GM21367 (cell line): ENCODE data around the gene SPDYE17.
"Not testable (repeated sequence)": the region's sequence is repeated elsewhere in the genome, so short reads cannot be mapped to it uniquely, and the experiment has no call there.

ENCODE experiments used
- ATAC-seq: cut with Tn5 transposase; IDR thresholded peaks from one replicate; pipeline ENCODE4 v1.9.1; 2021; ENCODE audit not compliant: unreplicated experiment

Gene SPDYE17

GRCh38 chr7:77032261-77032660, at the start of gene SPDYE17:
Gene SPDYE17, minus strand, starts transcription at chr7:77032361. Its CDS starts 1,791 bp downstream, at chr7:77030570.
- not testable (repeated sequence) for ATAC-seq

- not testable (repeated sequence) for ATAC-seq
These were observed 48.1 kb upstream of the SPDYE17 start for GRCh38 chr7:77080236-77080635.

GRCh38 chr7:77079624-77080023, 47.5 kb upstream of the SPDYE17 start:
- not testable (repeated sequence) for ATAC-seq

- not testable (repeated sequence) for ATAC-seq
These were observed 47.0 kb upstream of the SPDYE17 start for GRCh38 chr7:77079112-77079511.

GRCh38 chr7:77077060-77077459, 44.9 kb upstream of the SPDYE17 start:
- ATAC-seq = not testable (repeated sequence)

GRCh38 chr7:77074786-77075396, 42.7 kb upstream of the SPDYE17 start:
- ATAC-seq = not testable (repeated sequence)

GRCh38 chr7:77071108-77071507, 38.9 kb upstream of the SPDYE17 start:
- ATAC-seq = not testable (repeated sequence)

- not testable (repeated sequence) for ATAC-seq
These were observed 33.7 kb upstream of the SPDYE17 start for GRCh38 chr7:77065869-77066268.

- not testable (repeated sequence) for ATAC-seq
These were observed 31.6 kb upstream of the SPDYE17 start for GRCh38 chr7:77063732-77064131.

- not testable (repeated sequence) for ATAC-seq
These were observed 30.4 kb upstream of the SPDYE17 start, which contains the start of gene SPDYE18 for GRCh38 chr7:77062557-77062956. Gene SPDYE18, minus strand, starts transcription at chr7:77062558. Its CDS starts 2,046 bp downstream, at chr7:77060512.

- not testable (repeated sequence) for ATAC-seq
These were observed 5.8 kb downstream of the SPDYE17 start for GRCh38 chr7:77026349-77026748.

GRCh38 chr7:77010074-77010680, 22.0 kb downstream of the SPDYE17 start:
- not testable (repeated sequence) for ATAC-seq

GRCh38 chr7:77008000-77008399, 24.2 kb downstream of the SPDYE17 start:
- not testable (repeated sequence) for ATAC-seq

GRCh38 chr7:77006127-77007110, 25.7 kb downstream of the SPDYE17 start:
- ATAC-seq = not testable (repeated sequence)

GRCh38 chr7:77005461-77006057, 26.6 kb downstream of the SPDYE17 start:
- not testable (repeated sequence) for ATAC-seq

- ATAC-seq = not testable (repeated sequence)
These were observed 28.0 kb downstream of the SPDYE17 start for GRCh38 chr7:77004151-77004550.

- ATAC-seq = not testable (repeated sequence)
These were observed 28.9 kb downstream of the SPDYE17 start for GRCh38 chr7:77003241-77003640.

- ATAC-seq = not testable (repeated sequence)
These were observed 29.4 kb downstream of the SPDYE17 start for GRCh38 chr7:77002678-77003233.

- ATAC-seq = not testable (repeated sequence)
These were observed 30.1 kb downstream of the SPDYE17 start for GRCh38 chr7:77002104-77002503.

GRCh38 chr7:76999474-77000107, 32.6 kb downstream of the SPDYE17 start:
- ATAC-seq = not testable (repeated sequence)
